SKM-1 treated with dmso at 0.1 percent for 144 hours (cell line): ENCODE results near the gene PTPN3.
A peak's percentile ranks its signal among the peaks of the same experiment; 100 is the strongest.

Experiments used
- DNase-seq: peaks from one replicate; lab custom pipeline; 2025; ENCODE audit not compliant: unreplicated experiment; lab: John Stamatoyannopoulos, UW

The PTPN3 gene

GRCh38 chr9:109476642-109477257 lies 21.4 kb downstream of the PTPN3 start:
- no peak for DNase-seq

GRCh38 chr9:109475526-109475925 lies 22.6 kb downstream of the PTPN3 start:
- DNase-seq, result no peak

- DNase-seq, result no peak
These were observed 23.2 kb downstream of the PTPN3 start for GRCh38 chr9:109474944-109475343.

- DNase-seq, result no peak
These were observed 23.9 kb downstream of the PTPN3 start for GRCh38 chr9:109474170-109474569.

- DNase-seq, result no peak
These were observed 24.8 kb downstream of the PTPN3 start for GRCh38 chr9:109473329-109473728.

GRCh38 chr9:109471475-109472393 lies 26.4 kb downstream of the PTPN3 start:
- DNase-seq, result no peak

DNA sequence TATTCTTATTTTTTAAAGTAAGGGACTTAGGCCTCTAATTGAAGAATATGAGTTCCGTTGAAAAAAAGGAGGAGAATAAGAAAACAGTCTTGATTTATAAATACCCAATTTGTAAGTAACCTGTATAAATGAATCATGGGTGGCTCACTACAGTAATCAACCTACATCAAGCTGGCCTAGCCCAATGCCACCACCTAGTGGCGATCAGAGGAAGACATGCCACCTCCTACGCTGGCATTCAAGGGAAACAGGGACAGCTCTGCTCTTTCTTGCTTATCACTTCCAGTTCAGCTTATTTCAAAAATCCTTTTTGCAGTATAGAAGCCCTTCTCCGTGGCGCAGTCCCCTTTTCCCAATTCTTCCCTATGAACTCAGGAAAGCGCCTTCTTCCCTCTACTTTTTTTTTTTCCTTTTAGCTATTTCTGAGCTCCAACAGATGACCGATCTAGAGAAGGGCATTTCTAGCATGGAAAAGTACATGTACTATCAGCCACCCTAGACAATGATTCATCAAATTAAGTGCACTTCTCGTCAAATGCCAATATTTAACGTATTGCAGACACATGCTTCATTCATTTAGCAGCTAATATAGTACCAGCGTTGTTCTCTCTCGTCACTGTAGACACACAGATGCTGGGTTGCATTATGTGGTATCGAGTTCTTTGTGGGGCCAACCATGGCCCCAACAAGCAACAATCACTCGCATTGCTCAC lies 28.3 kb downstream of the PTPN3 start:
- peak; percentile 19 for DNase-seq

GRCh38 chr9:109468927-109469326 lies 29.2 kb downstream of the PTPN3 start:
- no peak for DNase-seq

DNA sequence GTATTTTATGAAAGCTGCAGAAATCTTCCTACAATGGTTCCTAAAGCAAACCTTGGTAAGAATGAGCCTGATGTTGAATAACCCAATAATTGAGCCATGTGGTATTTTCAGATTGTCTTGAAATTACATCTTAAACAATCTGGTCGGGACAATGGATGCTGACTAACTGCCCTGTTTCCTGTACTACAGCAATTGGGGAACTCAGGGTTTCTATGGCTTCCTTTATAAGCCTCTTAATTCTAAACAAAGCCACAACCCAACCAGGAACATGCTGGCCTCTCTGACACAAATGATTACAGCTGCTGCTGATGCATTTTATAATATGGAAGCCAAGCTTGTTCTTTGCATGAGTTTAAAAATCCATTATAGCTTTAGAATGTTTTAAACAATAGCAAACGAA lies 30.2 kb downstream of the PTPN3 start:
- DNase-seq, result no peak

DNA sequence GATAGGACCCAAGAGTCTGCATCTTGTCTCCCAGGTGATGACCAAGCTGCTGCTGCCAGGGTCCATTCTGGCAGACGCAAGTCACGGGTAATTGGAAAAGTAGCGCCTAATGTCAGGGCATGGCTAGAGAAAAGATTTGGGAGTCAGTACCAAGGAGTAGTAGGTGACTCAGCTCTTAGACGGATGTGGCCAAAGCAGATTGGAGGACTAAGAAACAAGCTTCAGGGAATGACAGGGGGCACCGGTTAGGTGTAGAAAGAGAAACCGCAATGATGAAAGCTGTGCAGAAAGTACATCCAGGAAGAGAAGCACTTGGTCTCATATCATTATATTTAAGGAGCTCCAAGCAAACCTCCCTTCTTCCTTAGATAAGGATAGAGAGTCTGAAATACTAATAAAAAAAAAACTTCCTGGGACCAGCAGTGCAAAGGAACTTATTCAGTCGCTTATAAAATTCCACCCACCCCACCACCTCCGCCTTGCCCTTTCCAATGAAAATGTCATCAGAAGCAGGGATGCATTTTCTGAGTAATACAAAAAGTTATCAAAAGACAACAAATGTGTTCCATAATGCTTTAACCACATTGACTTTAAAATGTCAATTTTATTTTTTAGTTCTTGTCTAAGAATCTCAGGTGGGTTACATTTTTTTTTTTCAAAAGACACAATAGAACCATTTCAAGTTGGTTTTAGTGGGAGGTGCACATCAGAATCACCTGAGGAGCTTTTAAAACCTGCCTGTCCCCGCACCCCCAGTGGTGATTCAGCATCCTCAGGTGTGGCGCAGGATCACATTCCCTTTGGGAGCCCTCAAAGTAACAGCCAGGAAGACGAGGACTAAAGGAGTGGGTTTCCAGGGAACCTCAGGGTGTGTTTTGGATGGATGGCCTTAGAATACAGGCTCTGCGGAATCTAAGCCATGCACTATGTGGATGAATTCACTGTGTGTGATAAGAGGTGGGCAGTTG lies 31.2 kb downstream of the PTPN3 start:
- DNase-seq, result no peak

GRCh38 chr9:109463924-109464625 lies 34.0 kb downstream of the PTPN3 start:
- no peak for DNase-seq

DNA sequence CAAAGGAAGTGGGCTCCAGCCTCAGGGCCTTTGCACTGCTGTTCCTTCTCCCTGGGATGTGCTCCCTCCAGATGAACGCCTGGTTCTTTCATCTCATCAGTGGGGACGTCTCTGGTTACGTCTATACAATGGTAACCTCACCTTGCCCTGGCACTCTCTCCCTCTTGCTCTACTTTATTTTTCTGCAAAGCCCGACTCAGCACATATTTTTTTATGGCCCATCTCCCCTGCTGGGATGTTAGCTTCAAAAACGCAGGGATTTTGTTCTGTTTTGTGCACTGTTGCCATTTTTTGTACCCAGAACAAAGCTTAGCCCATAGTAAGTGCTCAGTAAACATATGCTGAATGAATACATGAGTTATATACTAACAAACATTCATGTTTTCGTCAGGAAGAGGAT lies 37.5 kb downstream of the PTPN3 start:
- DNase-seq, result no peak

- DNase-seq, result no peak
These were observed 38.7 kb downstream of the PTPN3 start for GRCh38 chr9:109459423-109459822.

- DNase-seq, result no peak
These were observed 39.5 kb downstream of the PTPN3 start for GRCh38 chr9:109458453-109459211.

- no peak for DNase-seq
These were observed 41.3 kb downstream of the PTPN3 start for GRCh38 chr9:109456811-109457210.

GRCh38 chr9:109455861-109456260 lies 42.2 kb downstream of the PTPN3 start:
- DNase-seq, result no peak

- no peak for DNase-seq
These were observed 42.7 kb downstream of the PTPN3 start for GRCh38 chr9:109455391-109455790.

DNA sequence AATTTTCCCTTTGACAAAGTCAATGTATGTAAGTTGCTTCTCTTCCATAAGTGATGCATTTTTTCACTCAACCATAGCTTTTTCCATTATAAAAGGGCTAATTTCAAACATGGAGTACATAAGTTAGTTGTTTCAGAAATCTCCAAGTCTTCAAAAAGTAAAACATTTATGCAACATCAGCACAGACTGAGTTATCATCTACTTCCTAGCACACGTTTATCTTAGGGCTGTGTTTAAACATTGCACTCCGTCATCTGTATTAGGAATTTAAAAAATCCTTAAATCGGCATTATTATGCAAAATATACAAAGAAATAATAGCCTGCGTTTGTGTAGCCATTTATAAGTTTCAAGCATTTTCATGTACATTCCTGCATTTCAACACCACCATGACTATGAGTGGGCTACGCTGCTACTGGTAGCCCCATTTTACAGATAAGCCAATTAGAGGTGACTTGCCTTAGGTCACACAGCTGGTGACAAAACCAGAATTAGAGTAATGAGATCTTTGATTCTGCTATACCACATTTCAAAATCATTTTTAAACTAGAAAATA lies 43.4 kb downstream of the PTPN3 start:
- DNase-seq, result no peak

DNA sequence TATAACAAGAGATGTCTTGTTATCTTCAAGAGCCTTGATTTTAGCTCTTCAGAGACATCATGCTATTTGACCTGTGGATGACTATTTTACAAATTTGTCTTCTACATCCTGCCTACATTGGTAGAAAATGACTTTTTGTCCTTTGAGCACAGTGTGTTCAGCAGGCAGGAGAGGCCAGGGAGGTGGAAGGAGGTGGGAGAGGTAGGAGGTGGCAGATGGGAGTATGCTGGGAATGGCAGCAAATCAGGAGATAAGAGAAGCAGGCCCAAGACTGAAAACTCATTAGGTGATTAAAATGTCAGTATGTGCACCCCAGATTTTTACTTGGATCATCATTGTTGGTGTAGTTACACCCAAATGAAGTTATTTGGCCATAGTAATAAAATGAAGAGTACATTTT lies 44.1 kb downstream of the PTPN3 start:
- no peak for DNase-seq
